Stimulated activated CD8-positive, alpha-beta memory T cell treated with anti-CD3 and anti-CD28 coated beads, Interleukin-7, amount 100 ng/mL, for 24 hours (primary cell): ENCODE measurements around the gene FAM53A.

Experiments
- DNase-seq: peaks from one replicate; pipeline ENCODE4 v3.0.0-alpha.2; 2020; ENCODE audit warnings: low read depth

The FAM53A gene

DNA sequence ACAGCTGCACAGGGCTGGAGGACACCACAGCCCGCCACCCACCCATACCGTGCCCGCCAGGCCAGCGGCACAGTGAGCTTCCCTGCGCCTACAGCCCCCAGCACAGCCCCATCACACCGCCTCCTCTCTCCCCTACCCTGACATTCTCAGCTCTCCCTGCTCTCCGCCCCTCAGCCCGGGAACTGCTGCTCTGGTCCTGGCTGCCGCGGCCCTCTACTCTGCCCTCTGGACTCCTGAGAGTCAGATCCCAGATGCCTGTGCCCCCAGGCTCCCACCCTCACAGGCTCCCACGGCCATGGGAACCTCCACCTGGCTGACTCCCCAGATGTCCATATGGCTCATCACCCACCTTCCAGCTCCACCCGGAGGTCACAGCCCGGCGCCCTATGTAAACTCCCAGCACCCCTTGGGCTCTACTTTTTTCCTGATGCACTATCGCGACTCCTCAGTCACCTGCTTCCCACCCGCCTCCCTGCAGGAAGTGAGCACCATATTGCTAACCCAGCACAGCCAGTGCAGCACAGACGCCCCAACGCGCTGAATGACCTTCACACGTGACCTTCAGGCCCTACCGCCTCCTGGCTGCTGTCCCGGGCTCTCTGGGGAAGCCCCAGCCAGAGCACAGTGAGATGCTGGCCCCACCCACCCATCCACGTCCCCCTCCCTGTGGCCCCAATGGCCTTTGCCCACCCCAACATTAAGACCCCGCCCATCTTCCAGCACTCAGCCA is 23.0 kb downstream of the FAM53A start:
- DNase-seq: no peak

- no peak for DNase-seq
Measured at GRCh38 chr4:1659104-1660043, 24.7 kb downstream of the FAM53A start.

- no peak for DNase-seq
Measured at GRCh38 chr4:1658581-1658980, 25.5 kb downstream of the FAM53A start.

DNA sequence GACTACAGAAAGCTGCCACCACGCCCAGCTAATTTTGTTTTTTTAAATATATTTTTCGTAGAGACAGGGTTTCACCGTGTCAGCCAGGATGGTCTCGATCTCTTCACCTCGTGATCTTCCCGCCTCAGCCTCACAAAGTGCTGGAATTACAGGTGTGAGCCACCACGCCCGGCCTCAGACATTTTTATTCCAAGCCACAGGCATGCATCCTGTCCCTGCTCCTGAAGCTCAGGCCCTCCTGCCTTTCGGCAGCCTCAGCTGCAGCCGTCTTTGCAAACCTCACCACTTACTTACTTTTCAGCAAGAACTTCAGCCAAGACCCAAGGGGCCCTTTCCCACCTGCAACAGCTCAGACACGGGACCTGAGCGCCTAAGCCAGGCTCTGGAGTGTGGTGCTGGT is 26.0 kb downstream of the FAM53A start:
- DNase-seq: no peak

GRCh38 chr4:1656986-1657385 is 27.1 kb downstream of the FAM53A start:
- DNase-seq: no peak

DNA sequence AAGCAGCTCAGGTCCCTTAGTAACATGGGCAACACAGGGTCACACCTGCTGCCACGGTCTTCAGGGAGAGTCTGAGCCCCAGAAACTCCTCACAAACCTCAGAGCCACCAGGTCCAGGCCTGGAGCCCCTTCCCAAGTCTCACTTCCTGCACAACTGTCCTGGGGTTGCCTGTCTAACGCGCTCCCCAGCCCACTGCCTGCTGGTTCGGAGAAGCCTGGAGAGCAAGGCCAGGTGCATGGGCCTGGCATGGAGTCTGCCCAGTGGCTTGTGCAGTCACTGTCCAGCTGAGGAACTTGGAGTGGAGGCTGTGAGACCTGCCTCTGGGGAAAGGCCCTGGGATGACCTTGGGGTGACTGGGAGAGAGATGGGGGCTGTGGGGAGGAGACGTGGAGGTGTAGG is 28.0 kb downstream of the FAM53A start:
- no peak for DNase-seq

DNA sequence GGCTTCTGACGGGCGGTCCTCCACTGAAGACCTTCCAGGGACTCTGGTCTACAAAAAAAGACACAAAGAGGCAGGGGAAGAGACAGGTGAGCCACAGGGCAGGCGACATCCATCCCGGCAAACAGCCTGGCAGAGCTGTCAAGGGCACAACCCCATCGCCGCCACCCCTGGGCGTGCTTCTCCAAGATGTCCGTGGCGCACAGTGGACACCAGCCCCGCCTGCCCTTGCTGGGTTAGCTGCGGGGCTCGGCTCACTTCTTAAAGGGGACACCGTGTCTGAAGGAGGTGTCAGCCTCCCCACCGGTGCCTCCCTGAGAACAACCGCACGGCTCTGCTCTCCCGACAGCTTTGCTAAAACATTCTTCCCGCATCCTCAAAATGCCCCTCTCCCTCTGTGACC is 28.4 kb downstream of the FAM53A start:
- no peak for DNase-seq

DNA sequence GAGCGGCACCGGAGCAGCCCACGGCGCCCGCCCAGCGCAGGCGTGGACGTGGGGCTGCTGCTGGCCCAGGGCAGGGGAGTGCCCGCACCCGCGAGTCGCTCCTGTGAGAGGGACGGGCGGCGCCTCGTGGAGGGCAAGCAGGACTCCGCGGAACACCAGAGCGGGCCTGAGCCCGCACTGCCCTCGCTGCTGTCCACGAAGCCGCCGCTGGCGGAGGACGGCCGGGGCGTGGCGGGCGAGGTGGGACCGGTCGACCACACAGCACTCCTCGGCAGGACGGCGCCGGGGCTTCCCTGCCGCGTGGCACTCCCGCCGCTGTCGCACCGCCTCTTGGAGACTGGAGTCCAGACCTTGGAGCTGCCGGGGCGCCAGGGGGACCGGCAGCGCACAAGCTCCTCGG is 29.0 kb downstream of the FAM53A start:
- DNase-seq: no peak

DNA sequence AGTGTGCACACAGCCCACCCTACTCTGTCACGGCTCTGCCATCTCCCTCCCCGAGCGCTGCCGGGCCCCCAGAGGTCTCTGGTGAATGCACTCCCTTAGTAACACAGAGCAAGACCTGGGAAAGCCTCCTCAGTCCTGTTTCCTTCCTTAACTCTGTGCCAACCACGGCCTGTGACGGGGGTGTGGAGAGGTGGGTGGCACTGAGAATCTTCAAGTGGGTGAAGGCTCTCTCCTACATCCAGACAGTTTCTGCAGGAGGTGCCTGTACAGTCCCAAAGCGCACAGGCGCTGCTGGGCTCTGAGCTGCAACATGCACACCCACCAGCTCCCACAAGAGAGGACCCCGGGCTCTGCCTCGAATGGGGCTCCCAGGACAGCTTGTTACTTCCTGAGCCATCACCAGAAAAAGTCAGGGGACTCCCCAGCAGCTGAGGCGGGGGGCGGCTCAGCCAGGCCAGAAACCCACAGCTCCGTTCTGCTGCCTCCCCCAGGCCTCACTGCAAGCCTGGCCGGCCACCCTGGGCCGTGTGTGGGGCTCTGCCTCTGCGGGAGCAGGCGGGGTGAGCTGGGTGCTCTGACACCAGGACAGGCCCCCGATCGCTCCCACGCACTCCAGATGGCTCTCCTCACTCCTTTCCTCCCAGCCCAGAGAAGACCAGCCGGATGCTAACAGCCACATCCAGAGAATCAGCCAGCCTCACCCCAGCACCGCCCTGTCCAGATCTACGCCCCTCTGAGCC is 29.7 kb downstream of the FAM53A start:
- no peak for DNase-seq

DNA sequence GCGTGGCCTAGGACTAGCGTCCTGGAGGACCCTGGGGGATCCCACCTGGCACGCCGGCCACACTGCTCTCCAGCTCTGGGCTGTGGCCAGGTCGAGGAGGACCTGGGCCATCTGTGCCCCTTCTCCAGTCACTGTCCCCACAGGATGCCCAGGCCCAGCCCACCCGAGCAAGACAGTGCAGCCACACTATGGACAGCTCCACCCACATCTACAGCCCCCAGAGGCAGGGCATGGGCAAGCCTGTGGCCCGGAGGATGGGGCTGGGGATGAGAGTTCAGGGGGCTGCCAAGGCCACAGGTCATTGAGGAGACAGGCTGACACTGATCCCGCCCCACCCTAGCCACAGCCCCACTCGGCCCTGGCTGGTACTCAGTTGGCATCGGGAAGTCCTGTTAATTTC is 30.3 kb downstream of the FAM53A start:
- DNase-seq: no peak

DNA sequence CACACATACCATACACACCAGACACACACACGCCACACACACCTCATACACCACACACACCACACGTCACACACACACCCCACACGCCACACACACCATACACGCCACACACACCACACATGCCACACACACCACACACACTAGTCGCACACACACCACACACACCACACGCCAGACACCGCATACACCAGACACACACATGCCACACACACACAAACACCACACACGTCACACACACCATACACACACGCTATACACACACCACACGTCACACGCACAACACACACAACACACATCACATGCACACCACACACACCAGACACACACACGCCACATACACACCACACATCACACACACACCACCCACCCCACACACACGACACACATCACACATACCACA is 32.0 kb downstream of the FAM53A start:
- no peak for DNase-seq

GRCh38 chr4:1651609-1652008 is 32.5 kb downstream of the FAM53A start:
- DNase-seq: no peak

GRCh38 chr4:1648962-1649361 is 35.2 kb downstream of the FAM53A start:
- no peak for DNase-seq

GRCh38 chr4:1647432-1647831 is 36.7 kb downstream of the FAM53A start:
- no peak for DNase-seq

GRCh38 chr4:1646690-1647089 is 37.4 kb downstream of the FAM53A start:
- DNase-seq: no peak

DNA sequence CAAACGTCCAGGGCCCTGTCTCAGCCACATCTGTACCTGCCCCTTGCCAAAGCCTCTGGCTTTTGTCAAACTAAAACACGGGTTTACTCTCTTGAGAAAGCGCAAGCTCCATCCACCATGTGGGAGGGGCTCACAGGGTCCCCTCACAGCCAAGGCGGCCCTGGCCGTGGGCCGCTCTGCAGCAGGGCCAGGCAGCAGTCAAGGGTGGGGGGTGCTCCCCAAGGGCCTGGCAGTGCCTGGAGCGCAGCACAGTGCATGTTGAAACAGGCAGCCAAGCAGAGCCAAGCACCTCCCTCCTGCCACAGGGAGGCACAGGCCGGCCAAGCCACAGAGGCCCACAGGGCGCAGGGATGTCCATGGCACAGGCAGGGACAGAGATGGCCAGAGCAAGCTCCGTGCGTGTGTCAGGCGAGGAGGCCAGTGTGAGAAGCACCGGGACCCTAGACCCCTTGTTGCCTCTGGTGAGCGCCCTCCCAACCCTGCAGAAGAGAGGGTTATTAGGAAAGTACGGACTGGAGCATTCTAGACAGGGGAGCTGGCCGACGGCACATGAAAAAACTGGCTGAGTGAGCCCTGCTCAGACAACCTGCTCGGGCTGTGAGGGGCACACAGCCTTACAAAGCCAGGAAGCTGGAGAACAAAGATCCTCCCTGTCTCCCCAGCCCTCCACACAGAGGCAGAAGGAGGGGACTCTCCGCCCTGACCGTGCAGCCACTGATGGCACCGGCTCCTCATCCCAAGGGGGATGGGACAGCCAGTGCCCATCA is 39.0 kb downstream of the FAM53A start:
- DNase-seq: no peak

GRCh38 chr4:1643971-1644735 is 40.0 kb downstream of the FAM53A start:
- DNase-seq: no peak

DNA sequence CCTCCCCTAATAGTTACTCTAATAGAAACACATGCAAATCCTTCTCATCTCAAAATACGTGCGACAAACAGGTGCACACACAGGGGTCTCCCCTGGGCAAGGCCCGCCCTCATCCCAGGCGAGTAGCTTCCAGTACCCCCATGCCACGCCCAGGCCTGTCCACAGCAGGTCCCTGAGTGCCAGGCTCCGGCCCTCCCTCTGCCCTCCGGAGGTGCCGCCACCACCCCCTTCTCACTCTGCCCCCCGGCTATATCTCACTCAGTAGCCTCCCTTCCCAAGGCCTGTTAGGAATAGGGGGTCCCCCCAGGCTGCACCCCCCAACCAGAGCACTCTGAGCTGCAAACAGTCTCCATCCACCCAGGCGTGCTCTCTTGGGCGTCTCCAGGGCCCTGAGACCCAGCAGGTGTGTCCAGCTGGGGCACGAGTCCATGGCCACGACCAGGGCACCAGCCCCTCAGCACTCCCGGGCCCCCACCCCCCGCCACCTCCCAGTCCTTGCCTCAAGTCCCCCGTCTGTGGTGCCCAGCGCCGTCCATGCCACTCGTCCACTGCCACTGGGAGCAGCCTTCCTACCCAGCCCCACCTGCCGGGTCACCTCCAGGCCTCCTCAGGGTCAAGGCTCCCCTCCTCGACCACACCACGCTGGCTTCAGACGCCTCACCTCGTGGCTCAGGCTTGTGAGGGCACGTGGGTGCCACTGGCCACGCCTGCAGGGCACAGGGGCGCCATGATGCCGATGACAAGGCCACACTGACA is 41.7 kb downstream of the FAM53A start:
- no peak for DNase-seq

GRCh38 chr4:1641671-1642070 is 42.4 kb downstream of the FAM53A start:
- no peak for DNase-seq
